Uterus (tissue), 2 donors: ENCODE data around the gene AJAP1.

Experiments
- POLR2A ChIP-seq, 2 donors: fragments of 450-650 bp; IDR thresholded peaks; one replicate each; pipeline ENCODE4 v1.6.1; 2016; ENCODE audit warnings: antibody characterized with exemption in 2 of 2, mild to moderate bottlenecking in 1 of 2, moderate library complexity in 1 of 2
- TF ChIP-seq, protein P1 (sequence below), 4 experiments: fragments of 200-600 bp in 2 of 4; fragments of 450-650 bp in 2 of 4; sonication (generic) in 2 of 4; IDR thresholded peaks; one replicate each; pipeline ENCODE4 v1.5.1; 2016 to 2019; ENCODE audit warnings: antibody characterized with exemption in 4 of 4, mild to moderate bottlenecking in 2 of 4, moderate library complexity in 1 of 4

- TF ChIP-seq, protein P1, sequence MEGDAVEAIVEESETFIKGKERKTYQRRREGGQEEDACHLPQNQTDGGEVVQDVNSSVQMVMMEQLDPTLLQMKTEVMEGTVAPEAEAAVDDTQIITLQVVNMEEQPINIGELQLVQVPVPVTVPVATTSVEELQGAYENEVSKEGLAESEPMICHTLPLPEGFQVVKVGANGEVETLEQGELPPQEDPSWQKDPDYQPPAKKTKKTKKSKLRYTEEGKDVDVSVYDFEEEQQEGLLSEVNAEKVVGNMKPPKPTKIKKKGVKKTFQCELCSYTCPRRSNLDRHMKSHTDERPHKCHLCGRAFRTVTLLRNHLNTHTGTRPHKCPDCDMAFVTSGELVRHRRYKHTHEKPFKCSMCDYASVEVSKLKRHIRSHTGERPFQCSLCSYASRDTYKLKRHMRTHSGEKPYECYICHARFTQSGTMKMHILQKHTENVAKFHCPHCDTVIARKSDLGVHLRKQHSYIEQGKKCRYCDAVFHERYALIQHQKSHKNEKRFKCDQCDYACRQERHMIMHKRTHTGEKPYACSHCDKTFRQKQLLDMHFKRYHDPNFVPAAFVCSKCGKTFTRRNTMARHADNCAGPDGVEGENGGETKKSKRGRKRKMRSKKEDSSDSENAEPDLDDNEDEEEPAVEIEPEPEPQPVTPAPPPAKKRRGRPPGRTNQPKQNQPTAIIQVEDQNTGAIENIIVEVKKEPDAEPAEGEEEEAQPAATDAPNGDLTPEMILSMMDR (IDR thresholded peaks at IDR 0.05): peak; percentile 13 to 60 (median 44)
- TF ChIP-seq POLR2A (IDR thresholded peaks at IDR 0.05): no peak
Measured at GRCh38 chr1:4655674-4656532, 1.5 kb downstream of the AJAP1 start.
